ENCODE results near the gene DHRS7C.

DHRS7C gene

GRCh38 chr17:9729034-9729650 is 62.2 kb downstream of the DHRS7C start:
- H3K36me3 ChIP-seq (ENCODE audit: control insufficient read depth in 1 of 2, insufficient read depth in 2 of 2, low read length in 2 of 2) = peaks cover 2 to 17% of the 10 kb centered on the region in 2 donors
- H3K4me1 ChIP-seq (ENCODE audit: control insufficient read depth in 1 of 2, insufficient read depth in 2 of 2, low read length in 2 of 2) = no peaks in the 10 kb centered on the region
- no peak overlapping the region for H3K27ac ChIP-seq (ENCODE audit: low read depth, low read length)
- H3K9ac ChIP-seq (ENCODE audit: low read depth in 1 of 2, low read length in 2 of 2) = no peak overlapping the region
- no peaks in the 10 kb centered on the region for H3K9me3 ChIP-seq (ENCODE audit: control insufficient read depth in 1 of 2, low read length in 2 of 2)
- H3K4me3 ChIP-seq (ENCODE audit: low read depth in 1 of 2, low read length in 2 of 2) = no peak overlapping the region
- H3K27me3 ChIP-seq (ENCODE audit: control insufficient read depth in 1 of 2, insufficient read depth in 2 of 2, low read length in 2 of 2) = no peaks in the 10 kb centered on the region

GRCh38 chr17:9728564-9728963 is 62.8 kb downstream of the DHRS7C start:
- no peaks in the 10 kb centered on the region for H3K27me3 ChIP-seq (ENCODE audit: control insufficient read depth in 1 of 2, insufficient read depth in 2 of 2, low read length in 2 of 2)
- no peaks in the 10 kb centered on the region for H3K9me3 ChIP-seq (ENCODE audit: control insufficient read depth in 1 of 2, low read length in 2 of 2)
- no peak overlapping the region for H3K9ac ChIP-seq (ENCODE audit: low read depth in 1 of 2, low read length in 2 of 2)
- no peak overlapping the region for H3K4me3 ChIP-seq (ENCODE audit: low read depth in 1 of 2, low read length in 2 of 2)
- H3K27ac ChIP-seq (ENCODE audit: low read depth, low read length) = no peak overlapping the region
- peaks cover 2 to 21% of the 10 kb centered on the region in 2 donors for H3K36me3 ChIP-seq (ENCODE audit: control insufficient read depth in 1 of 2, insufficient read depth in 2 of 2, low read length in 2 of 2)
- H3K4me1 ChIP-seq (ENCODE audit: control insufficient read depth in 1 of 2, insufficient read depth in 2 of 2, low read length in 2 of 2) = no peaks in the 10 kb centered on the region

- no peak overlapping the region for H3K27ac ChIP-seq (ENCODE audit: low read depth, low read length)
- H3K36me3 ChIP-seq (ENCODE audit: control insufficient read depth in 1 of 2, insufficient read depth in 2 of 2, low read length in 2 of 2) = peaks cover 2 to 21% of the 10 kb centered on the region in 2 donors
- no peaks in the 10 kb centered on the region for H3K9me3 ChIP-seq (ENCODE audit: control insufficient read depth in 1 of 2, low read length in 2 of 2)
- H3K4me1 ChIP-seq (ENCODE audit: control insufficient read depth in 1 of 2, insufficient read depth in 2 of 2, low read length in 2 of 2) = no peaks in the 10 kb centered on the region
- no peaks in the 10 kb centered on the region for H3K27me3 ChIP-seq (ENCODE audit: control insufficient read depth in 1 of 2, insufficient read depth in 2 of 2, low read length in 2 of 2)
- no peak overlapping the region for H3K4me3 ChIP-seq (ENCODE audit: low read depth in 1 of 2, low read length in 2 of 2)
- no peak overlapping the region for H3K9ac ChIP-seq (ENCODE audit: low read depth in 1 of 2, low read length in 2 of 2)
Measured at GRCh38 chr17:9728005-9728404, 63.4 kb downstream of the DHRS7C start.

GRCh38 chr17:9726291-9726690 is 65.1 kb downstream of the DHRS7C start:
- Histone ChIP-seq H3K9me3 (ENCODE audit: control insufficient read depth in 1 of 2, low read length in 2 of 2) (no peaks in the 10 kb centered on the region), H3K27ac (ENCODE audit: low read depth, low read length) (no peak overlapping the region), H3K36me3 (ENCODE audit: control insufficient read depth in 1 of 2, insufficient read depth in 2 of 2, low read length in 2 of 2) (peaks cover 2 to 21% of the 10 kb centered on the region in 2 donors), H3K4me3 (ENCODE audit: low read depth in 1 of 2, low read length in 2 of 2) (no peak overlapping the region), H3K27me3 (ENCODE audit: control insufficient read depth in 1 of 2, insufficient read depth in 2 of 2, low read length in 2 of 2) (no peaks in the 10 kb centered on the region), H3K9ac (ENCODE audit: low read depth in 1 of 2, low read length in 2 of 2) (no peak overlapping the region), H3K4me1 (ENCODE audit: control insufficient read depth in 1 of 2, insufficient read depth in 2 of 2, low read length in 2 of 2) (no peaks in the 10 kb centered on the region)

- peaks cover 2 to 21% of the 10 kb centered on the region in 2 donors for H3K36me3 ChIP-seq (ENCODE audit: control insufficient read depth in 1 of 2, insufficient read depth in 2 of 2, low read length in 2 of 2)
- no peaks in the 10 kb centered on the region for H3K27me3 ChIP-seq (ENCODE audit: control insufficient read depth in 1 of 2, insufficient read depth in 2 of 2, low read length in 2 of 2)
- H3K27ac ChIP-seq (ENCODE audit: low read depth, low read length) = no peak overlapping the region
- H3K9ac ChIP-seq (ENCODE audit: low read depth in 1 of 2, low read length in 2 of 2) = no peak overlapping the region
- H3K4me1 ChIP-seq (ENCODE audit: control insufficient read depth in 1 of 2, insufficient read depth in 2 of 2, low read length in 2 of 2) = no peaks in the 10 kb centered on the region
- H3K9me3 ChIP-seq (ENCODE audit: control insufficient read depth in 1 of 2, low read length in 2 of 2) = no peaks in the 10 kb centered on the region
- no peak overlapping the region for H3K4me3 ChIP-seq (ENCODE audit: low read depth in 1 of 2, low read length in 2 of 2)
Measured at GRCh38 chr17:9725575-9725974, 65.8 kb downstream of the DHRS7C start.

All from duodenal mucosa (tissue), 2 donors.